ENCODE measurements around the gene ETS1. TPM values are rescaled to one million over a fixed set of nuclear protein-coding genes. Genes with fewer than 3 reads are reported as not detected.

ETS1 gene
- total and polyA plus RNA-seq, 2 experiments from 2014 or later = 25.6 to 52.6 TPM

GRCh38 chr11:128448981-128449713 lies 138.2 kb downstream of the ETS1 start (continued):
- TF ChIP-seq ZNF462 (CRISPR knock-in tag; IDR thresholded peaks at IDR 0.05) = no peak
- TF ChIP-seq, protein P1, sequence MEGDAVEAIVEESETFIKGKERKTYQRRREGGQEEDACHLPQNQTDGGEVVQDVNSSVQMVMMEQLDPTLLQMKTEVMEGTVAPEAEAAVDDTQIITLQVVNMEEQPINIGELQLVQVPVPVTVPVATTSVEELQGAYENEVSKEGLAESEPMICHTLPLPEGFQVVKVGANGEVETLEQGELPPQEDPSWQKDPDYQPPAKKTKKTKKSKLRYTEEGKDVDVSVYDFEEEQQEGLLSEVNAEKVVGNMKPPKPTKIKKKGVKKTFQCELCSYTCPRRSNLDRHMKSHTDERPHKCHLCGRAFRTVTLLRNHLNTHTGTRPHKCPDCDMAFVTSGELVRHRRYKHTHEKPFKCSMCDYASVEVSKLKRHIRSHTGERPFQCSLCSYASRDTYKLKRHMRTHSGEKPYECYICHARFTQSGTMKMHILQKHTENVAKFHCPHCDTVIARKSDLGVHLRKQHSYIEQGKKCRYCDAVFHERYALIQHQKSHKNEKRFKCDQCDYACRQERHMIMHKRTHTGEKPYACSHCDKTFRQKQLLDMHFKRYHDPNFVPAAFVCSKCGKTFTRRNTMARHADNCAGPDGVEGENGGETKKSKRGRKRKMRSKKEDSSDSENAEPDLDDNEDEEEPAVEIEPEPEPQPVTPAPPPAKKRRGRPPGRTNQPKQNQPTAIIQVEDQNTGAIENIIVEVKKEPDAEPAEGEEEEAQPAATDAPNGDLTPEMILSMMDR (conservative IDR thresholded peaks at IDR 0.05; ENCODE audit: low read depth in 2 of 2) = no peak
- no peak for TF ChIP-seq POLR2AphosphoS5 (IDR thresholded peaks at IDR 0.05; ENCODE audit: low read depth)
- TF ChIP-seq, protein P2, sequence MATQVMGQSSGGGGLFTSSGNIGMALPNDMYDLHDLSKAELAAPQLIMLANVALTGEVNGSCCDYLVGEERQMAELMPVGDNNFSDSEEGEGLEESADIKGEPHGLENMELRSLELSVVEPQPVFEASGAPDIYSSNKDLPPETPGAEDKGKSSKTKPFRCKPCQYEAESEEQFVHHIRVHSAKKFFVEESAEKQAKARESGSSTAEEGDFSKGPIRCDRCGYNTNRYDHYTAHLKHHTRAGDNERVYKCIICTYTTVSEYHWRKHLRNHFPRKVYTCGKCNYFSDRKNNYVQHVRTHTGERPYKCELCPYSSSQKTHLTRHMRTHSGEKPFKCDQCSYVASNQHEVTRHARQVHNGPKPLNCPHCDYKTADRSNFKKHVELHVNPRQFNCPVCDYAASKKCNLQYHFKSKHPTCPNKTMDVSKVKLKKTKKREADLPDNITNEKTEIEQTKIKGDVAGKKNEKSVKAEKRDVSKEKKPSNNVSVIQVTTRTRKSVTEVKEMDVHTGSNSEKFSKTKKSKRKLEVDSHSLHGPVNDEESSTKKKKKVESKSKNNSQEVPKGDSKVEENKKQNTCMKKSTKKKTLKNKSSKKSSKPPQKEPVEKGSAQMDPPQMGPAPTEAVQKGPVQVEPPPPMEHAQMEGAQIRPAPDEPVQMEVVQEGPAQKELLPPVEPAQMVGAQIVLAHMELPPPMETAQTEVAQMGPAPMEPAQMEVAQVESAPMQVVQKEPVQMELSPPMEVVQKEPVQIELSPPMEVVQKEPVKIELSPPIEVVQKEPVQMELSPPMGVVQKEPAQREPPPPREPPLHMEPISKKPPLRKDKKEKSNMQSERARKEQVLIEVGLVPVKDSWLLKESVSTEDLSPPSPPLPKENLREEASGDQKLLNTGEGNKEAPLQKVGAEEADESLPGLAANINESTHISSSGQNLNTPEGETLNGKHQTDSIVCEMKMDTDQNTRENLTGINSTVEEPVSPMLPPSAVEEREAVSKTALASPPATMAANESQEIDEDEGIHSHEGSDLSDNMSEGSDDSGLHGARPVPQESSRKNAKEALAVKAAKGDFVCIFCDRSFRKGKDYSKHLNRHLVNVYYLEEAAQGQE (IDR thresholded peaks at IDR 0.05; ENCODE audit: unreplicated experiment) = no peak
- TF ChIP-seq CREB1 (CRISPR knock-in tag; IDR thresholded peaks at IDR 0.05; ENCODE audit: low read depth) = no peak
- no peak for TF ChIP-seq STAT1 (IDR thresholded peaks at IDR 0.05; ENCODE audit: unreplicated experiment)
- no peak for TF ChIP-seq ZNF331 (CRISPR knock-in tag; IDR thresholded peaks at IDR 0.05; ENCODE audit: low read depth)
- TF ChIP-seq ZNF114 (CRISPR knock-in tag; IDR thresholded peaks at IDR 0.05) = no peak
- TF ChIP-seq EZH2phosphoT487 (IDR thresholded peaks at IDR 0.05; ENCODE audit: unreplicated experiment) = no peak
- no peak for TF ChIP-seq JUNB (IDR thresholded peaks at IDR 0.05; ENCODE audit: unreplicated experiment)
